GM23338 (cell line): ENCODE data around the gene ZNF577. TPM values are rescaled to one million over a fixed set of nuclear protein-coding genes. Genes with fewer than 3 reads are reported as not detected.

Experiments
- ATAC-seq: fragments of 200-7000 bp; cut with Tn5 transposase; 3 replicates; pipeline ENCODE4 v1.9.1; 2020
- DNase-seq: peaks from one replicate; pipeline ENCODE4 v3.0.0-alpha.2; 2015; ENCODE audit warnings: low spot score
- H2AFZ ChIP-seq: fragments of 200-600 bp; sonication (generic); 2 replicates; pipeline ENCODE4 v1.8.0; 2016; ENCODE audit warnings: antibody characterized with exemption, mild to moderate bottlenecking, moderate library complexity
- H3F3A ChIP-seq: fragments of 200-600 bp; sonication (generic); replicated peaks from 2 replicates; pipeline ENCODE4 v1.8.0; 2017; ENCODE audit warnings: antibody characterized with exemption, mixed run types, low read depth
- H3K27ac ChIP-seq: fragments of 200-600 bp; sonication (generic); 2 replicates; pipeline ENCODE4 v1.6.1; 2016; ENCODE audit warnings: low read depth
- H3K27me3 ChIP-seq: fragments of 200-600 bp; sonication (generic); 2 replicates; pipeline ENCODE4 v1.8.0; 2016; ENCODE audit warnings: mild to moderate bottlenecking, mixed run types, moderate library complexity; ENCODE audit not compliant: insufficient read depth
- H3K36me3 ChIP-seq: fragments of 200-600 bp; sonication (generic); 2 replicates; pipeline ENCODE4 v1.8.0; 2016; ENCODE audit warnings: mild to moderate bottlenecking; ENCODE audit not compliant: insufficient read depth
- H3K4me1 ChIP-seq: fragments of 200-600 bp; sonication (generic); 2 replicates; pipeline ENCODE4 v1.8.0; 2016; ENCODE audit warnings: mild to moderate bottlenecking, moderate library complexity; ENCODE audit not compliant: insufficient read depth
- H3K4me2 ChIP-seq: fragments of 200-600 bp; sonication (generic); 2 replicates; pipeline ENCODE4 v1.7.1; 2017; ENCODE audit warnings: mixed run types
- H3K4me3 ChIP-seq: fragments of 200-600 bp; sonication (generic); 2 replicates; pipeline ENCODE4 v1.6.1; 2016; ENCODE audit warnings: mixed run types
- H3K79me2 ChIP-seq: fragments of 200-600 bp; sonication (generic); replicated peaks from 2 replicates; pipeline ENCODE4 v1.8.0; 2017; ENCODE audit warnings: mild to moderate bottlenecking; ENCODE audit not compliant: insufficient read depth
- H3K9me2 ChIP-seq: fragments of 200-600 bp; sonication (generic); 2 replicates; pipeline ENCODE4 v1.8.0; 2017; ENCODE audit not compliant: insufficient read depth
- H4K20me1 ChIP-seq: fragments of 200-600 bp; sonication (generic); replicated peaks from 2 replicates; pipeline ENCODE4 v1.8.0; 2017; ENCODE audit warnings: mild to moderate bottlenecking; ENCODE audit not compliant: insufficient read depth
- H3K27ac Mint-ChIP-seq: 2 replicates; pipeline ENCODE4 v1.8.0; 2020; ENCODE audit warnings: inconsistent platforms, mild to moderate bottlenecking, moderate library complexity, mixed read lengths
- H3K27me3 Mint-ChIP-seq: 3 replicates; pipeline ENCODE4 v1.8.0; 2022; ENCODE audit warnings: low read depth, mild to moderate bottlenecking, moderate library complexity, mixed read lengths, inconsistent platforms; ENCODE audit not compliant: insufficient read depth, poor library complexity
- H3K36me3 Mint-ChIP-seq: 3 replicates; pipeline ENCODE4 v1.8.0; 2021; ENCODE audit warnings: low read depth, mild to moderate bottlenecking, inconsistent platforms, moderate library complexity, mixed read lengths
- H3K4me1 Mint-ChIP-seq: 3 replicates; pipeline ENCODE4 v1.8.0; 2020; ENCODE audit warnings: mild to moderate bottlenecking, inconsistent platforms, mixed read lengths
- H3K4me3 Mint-ChIP-seq: 3 replicates; pipeline ENCODE4 v1.8.0; 2021; ENCODE audit warnings: moderate library complexity, mild to moderate bottlenecking, inconsistent platforms, mixed read lengths
- H3K9me3 Mint-ChIP-seq: 3 replicates; pipeline ENCODE4 v1.8.0; 2020; ENCODE audit warnings: moderate library complexity, mild to moderate bottlenecking, inconsistent platforms, mixed read lengths
- CTCF ChIP-seq, 2 experiments: fragments of 200-600 bp in 1 of 2; sonication (generic) in 1 of 2; conservative IDR thresholded peaks; 2 replicates each; pipeline versions ENCODE4 v1.5.1 to v1.6.1; 2016 to 2017; ENCODE audit warnings: antibody characterized with exemption in 2 of 2, low read depth in 2 of 2, mild to moderate bottlenecking in 2 of 2, moderate library complexity in 1 of 2
- EZH2 ChIP-seq: fragments of 200-600 bp; sonication (generic); IDR thresholded peaks from one replicate; pipeline ENCODE4 v1.8.0; 2017; ENCODE audit warnings: antibody characterized with exemption, mild to moderate bottlenecking, low read depth; ENCODE audit not compliant: unreplicated experiment
- EZH2phosphoT487 ChIP-seq: fragments of 200-600 bp; sonication (generic); IDR thresholded peaks from one replicate; pipeline ENCODE4 v1.8.1; 2018; ENCODE audit warnings: antibody characterized with exemption; ENCODE audit not compliant: unreplicated experiment
- JUNB ChIP-seq: IDR thresholded peaks from one replicate; pipeline ENCODE4 v1.6.1; 2016; ENCODE audit warnings: antibody characterized with exemption; ENCODE audit not compliant: unreplicated experiment
- POLR2AphosphoS5 ChIP-seq: IDR thresholded peaks from 2 replicates; pipeline ENCODE4 v1.6.1; 2016; ENCODE audit warnings: antibody characterized with exemption, low read depth
- REST ChIP-seq: IDR thresholded peaks from one replicate; pipeline ENCODE4 v1.6.1; 2018; ENCODE audit warnings: antibody characterized with exemption; ENCODE audit not compliant: unreplicated experiment
- ZNF114 ChIP-seq: fragments of 250-450 bp; sonication (Bioruptor Pico); IDR thresholded peaks from 2 replicates; pipeline ENCODE4 v1.5.0; 2020; ENCODE audit warnings: mild to moderate bottlenecking, moderate library complexity
- ZNF462 ChIP-seq: fragments of 250-450 bp; sonication (Bioruptor Pico); IDR thresholded peaks from 2 replicates; pipeline ENCODE4 v1.5.0; 2020; ENCODE audit warnings: mild to moderate bottlenecking, moderate library complexity
- polyA plus RNA-seq: library from polyadenylated mRNA; unstranded; fragments of >200 nt; fragmentation: Nextera tagmentation; extraction: Ambion mirVana; gene quantifications from 2 replicates; pipeline ENCODE4 v1.2.1, GENCODE V29; 2016
- total RNA-seq: library from RNA; depleted of rRNA; stranded (reverse); fragments of >200 nt; shearing (Covaris generic); gene quantifications from 2 replicates; pipeline ENCODE4 v1.2.3, GENCODE V29; 2014

Gene ZNF577
- total and polyA plus RNA-seq, 2 experiments from 2014 or later = 18.3 to 37.7 TPM

GRCh38 chr19:51891193-51891747 is 3.5 kb upstream of the ZNF577 start:
- H3K79me2 ChIP-seq = peaks cover 71% of the 10 kb centered on the region
- Mint-ChIP-seq H3K4me3 (no peak overlapping the region; the same call in 2 of the 3 replicates), H3K9me3 (peaks cover 89% of the 10 kb centered on the region), H3K36me3 (peaks cover 97% of the 10 kb centered on the region), H3K4me1 (peaks cover 16% of the 10 kb centered on the region; the same call in 2 of the 3 replicates), H3K27me3 (peaks cover 38% of the 10 kb centered on the region), H3K27ac (no peak overlapping the region)
- H4K20me1 ChIP-seq = no peaks in the 10 kb centered on the region; the same call in 1 of the 2 replicates
- peaks cover 58% of the 10 kb centered on the region for H3F3A ChIP-seq
- TF ChIP-seq EZH2phosphoT487 = no peak
- no peak for TF ChIP-seq ZNF462 (CRISPR knock-in tag)
- TF ChIP-seq ZNF114 (CRISPR knock-in tag) = no peak
- peak; percentile 23; the same call in 1 of the 2 replicates for TF ChIP-seq POLR2AphosphoS5
- no peak for TF ChIP-seq CTCF (conservative IDR thresholded peaks at IDR 0.05; ENCODE audit: low read depth in 2 of 2)
- no peak for TF ChIP-seq JUNB
- TF ChIP-seq REST = no peak
- no peak for TF ChIP-seq EZH2
- H2AFZ ChIP-seq = no peak overlapping the region
- ATAC-seq = no peak
- peaks cover 1% of the 10 kb centered on the region; the same call in 1 of the 2 replicates for H3K9me2 ChIP-seq
- peaks cover 76% of the 10 kb centered on the region for H3K36me3 ChIP-seq
- H3K4me3 ChIP-seq = no peak overlapping the region; the same call in 1 of the 2 replicates
- H3K4me2 ChIP-seq = no peak overlapping the region
- no peak overlapping the region for H3K27ac ChIP-seq
- peak; percentile 49 for DNase-seq
- H3K4me1 ChIP-seq = peaks cover 8% of the 10 kb centered on the region; the same call in 1 of the 2 replicates
- no peaks in the 10 kb centered on the region for H3K27me3 ChIP-seq
